ENCODE measurements around the gene SLC35E1.

- TF ChIP-seq CTCF (IDR thresholded peaks at IDR 0.05): no peak
- no peak for TF ChIP-seq POLR2A (IDR thresholded peaks at IDR 0.05)
Observed at GRCh38 chr19:16594681-16595091, 22.5 kb upstream of the SLC35E1 start.

All from adrenal gland (tissue), 5 donors.